ENCODE results near the gene KCNG4. TPM values are rescaled to one million over a fixed set of nuclear protein-coding genes. Genes with fewer than 3 reads are reported as not detected.

The KCNG4 gene
- total RNA-seq, 1 experiment from 2014 or later = not detected

DNA sequence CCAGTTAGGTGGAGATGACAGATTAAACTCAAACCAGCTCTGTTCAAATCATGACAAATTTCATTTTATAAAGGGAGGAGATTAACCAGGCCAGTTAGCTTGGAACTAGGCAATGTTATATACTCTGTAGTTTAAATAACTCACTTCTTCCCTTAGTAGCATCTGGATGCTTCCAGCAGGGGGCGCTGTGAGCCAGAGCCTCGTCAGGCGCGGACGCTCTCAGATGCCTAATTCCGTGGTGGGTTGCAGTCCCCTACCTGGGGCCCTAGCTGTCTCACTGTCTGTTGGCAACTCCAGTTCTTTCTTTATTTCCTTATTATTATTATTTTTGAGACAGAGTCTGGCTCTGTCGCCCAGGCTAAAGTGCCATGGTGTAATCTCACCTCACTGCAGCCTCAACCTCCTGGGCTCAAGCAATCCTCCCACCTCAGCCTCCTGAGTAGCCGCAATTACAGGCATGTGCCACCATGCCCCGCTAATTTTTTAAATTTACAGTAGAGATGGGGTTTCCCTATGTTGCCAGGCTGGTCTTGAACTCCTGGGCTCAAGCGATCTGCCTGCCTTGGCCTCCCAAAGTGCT is 37.5 kb upstream of the KCNG4 start:
- H3K9me3 ChIP-seq (ENCODE audit: control insufficient read depth in 1 of 2, insufficient read depth in 1 of 2, low read depth in 1 of 2, low read length in 2 of 2) = no peaks in the 10 kb centered on the region
- no TSS peak for BruUV-seq (replicated peaks)
- no peaks in the 10 kb centered on the region for H3K27me3 ChIP-seq (ENCODE audit: insufficient read depth, low read length)
- H3K9ac ChIP-seq (ENCODE audit: low read length) = no peak overlapping the region
- DNase-seq (ENCODE audit: low read depth, low spot score) = peak; percentile 48
- peaks cover 4% of the 10 kb centered on the region; the same call in 1 of the 2 replicates for H3K9me2 ChIP-seq (ENCODE audit: insufficient read depth)
- ATAC-seq = peak; percentile 91
- no peak overlapping the region for H3K4me3 ChIP-seq (replicated peaks in 1 of 2; ENCODE audit: low read depth in 1 of 2, low read length in 2 of 2)
- H3K27ac ChIP-seq (ENCODE audit: low read depth, low read length) = no peak overlapping the region
- no peaks in the 10 kb centered on the region for H3K36me3 ChIP-seq (ENCODE audit: control insufficient read depth in 1 of 2, insufficient read depth in 2 of 2, low read length in 2 of 2)
- RAD21 ChIA-PET (ENCODE audit: low non-redundant PET in 1 of 2, low total read pairs in 2 of 2, uncharacterized antibody in 2 of 2, unreplicated experiment in 2 of 2) = interaction anchor here (0.5 to 1.6 kb wide), 9 partner anchors 11 to 229 kb away, joined by 3 to 10 read pairs (median 4); no protein-coding TSS in a partner anchor
- CTCF ChIA-PET = interaction anchor here (0.6 to 2.6 kb wide), 33 partner anchors 9 to 263 kb away, joined by 3 to 33 read pairs (median 4); partner anchors contain the start of genes ATP2C2 and TAF1C
- peak overlapping the region; percentile 27 for H3K4me2 ChIP-seq (ENCODE audit: low read length)
- H2AFZ ChIP-seq (ENCODE audit: low read depth, low read length, poor library complexity, severe bottlenecking) = peak overlapping the region; percentile 56
- TF ChIP-seq FOSL1 (IDR thresholded peaks at IDR 0.05; ENCODE audit: low read depth) (no peak), CEBPB (IDR thresholded peaks at IDR 0.05; ENCODE audit: low read depth) (no peak), EGR1 (IDR thresholded peaks at IDR 0.05; ENCODE audit: low read depth) (no peak), ELF1 (IDR thresholded peaks at IDR 0.05; ENCODE audit: borderline replicate concordance, low read depth) (no peak), SRF (IDR thresholded peaks at IDR 0.05; ENCODE audit: low read depth) (no peak), ZNF274 (IDR thresholded peaks at IDR 0.05; ENCODE audit: low read depth, low read length) (no peak), YY1 (IDR thresholded peaks at IDR 0.05; ENCODE audit: extremely low read depth, insufficient replicate concordance, low read depth, low read length) (peak; percentile 37), CBX3 (IDR thresholded peaks at IDR 0.05; ENCODE audit: low read depth) (no peak), POLR2A (IDR thresholded peaks at IDR 0.05; ENCODE audit: borderline replicate concordance, extremely low read depth, insufficient read depth, insufficient read length) (no peak), JUND (IDR thresholded peaks at IDR 0.05) (no peak), RAD21 (IDR thresholded peaks at IDR 0.05; ENCODE audit: low read depth) (peak; percentile 97), EZH2phosphoT487 (IDR thresholded peaks at IDR 0.05; ENCODE audit: borderline replicate concordance) (no peak), SIN3A (IDR thresholded peaks at IDR 0.05; ENCODE audit: low read depth) (no peak)
- TF ChIP-seq, protein P1, sequence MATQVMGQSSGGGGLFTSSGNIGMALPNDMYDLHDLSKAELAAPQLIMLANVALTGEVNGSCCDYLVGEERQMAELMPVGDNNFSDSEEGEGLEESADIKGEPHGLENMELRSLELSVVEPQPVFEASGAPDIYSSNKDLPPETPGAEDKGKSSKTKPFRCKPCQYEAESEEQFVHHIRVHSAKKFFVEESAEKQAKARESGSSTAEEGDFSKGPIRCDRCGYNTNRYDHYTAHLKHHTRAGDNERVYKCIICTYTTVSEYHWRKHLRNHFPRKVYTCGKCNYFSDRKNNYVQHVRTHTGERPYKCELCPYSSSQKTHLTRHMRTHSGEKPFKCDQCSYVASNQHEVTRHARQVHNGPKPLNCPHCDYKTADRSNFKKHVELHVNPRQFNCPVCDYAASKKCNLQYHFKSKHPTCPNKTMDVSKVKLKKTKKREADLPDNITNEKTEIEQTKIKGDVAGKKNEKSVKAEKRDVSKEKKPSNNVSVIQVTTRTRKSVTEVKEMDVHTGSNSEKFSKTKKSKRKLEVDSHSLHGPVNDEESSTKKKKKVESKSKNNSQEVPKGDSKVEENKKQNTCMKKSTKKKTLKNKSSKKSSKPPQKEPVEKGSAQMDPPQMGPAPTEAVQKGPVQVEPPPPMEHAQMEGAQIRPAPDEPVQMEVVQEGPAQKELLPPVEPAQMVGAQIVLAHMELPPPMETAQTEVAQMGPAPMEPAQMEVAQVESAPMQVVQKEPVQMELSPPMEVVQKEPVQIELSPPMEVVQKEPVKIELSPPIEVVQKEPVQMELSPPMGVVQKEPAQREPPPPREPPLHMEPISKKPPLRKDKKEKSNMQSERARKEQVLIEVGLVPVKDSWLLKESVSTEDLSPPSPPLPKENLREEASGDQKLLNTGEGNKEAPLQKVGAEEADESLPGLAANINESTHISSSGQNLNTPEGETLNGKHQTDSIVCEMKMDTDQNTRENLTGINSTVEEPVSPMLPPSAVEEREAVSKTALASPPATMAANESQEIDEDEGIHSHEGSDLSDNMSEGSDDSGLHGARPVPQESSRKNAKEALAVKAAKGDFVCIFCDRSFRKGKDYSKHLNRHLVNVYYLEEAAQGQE (IDR thresholded peaks at IDR 0.05; ENCODE audit: low read depth) = no peak
- TF ChIP-seq, protein P2, sequence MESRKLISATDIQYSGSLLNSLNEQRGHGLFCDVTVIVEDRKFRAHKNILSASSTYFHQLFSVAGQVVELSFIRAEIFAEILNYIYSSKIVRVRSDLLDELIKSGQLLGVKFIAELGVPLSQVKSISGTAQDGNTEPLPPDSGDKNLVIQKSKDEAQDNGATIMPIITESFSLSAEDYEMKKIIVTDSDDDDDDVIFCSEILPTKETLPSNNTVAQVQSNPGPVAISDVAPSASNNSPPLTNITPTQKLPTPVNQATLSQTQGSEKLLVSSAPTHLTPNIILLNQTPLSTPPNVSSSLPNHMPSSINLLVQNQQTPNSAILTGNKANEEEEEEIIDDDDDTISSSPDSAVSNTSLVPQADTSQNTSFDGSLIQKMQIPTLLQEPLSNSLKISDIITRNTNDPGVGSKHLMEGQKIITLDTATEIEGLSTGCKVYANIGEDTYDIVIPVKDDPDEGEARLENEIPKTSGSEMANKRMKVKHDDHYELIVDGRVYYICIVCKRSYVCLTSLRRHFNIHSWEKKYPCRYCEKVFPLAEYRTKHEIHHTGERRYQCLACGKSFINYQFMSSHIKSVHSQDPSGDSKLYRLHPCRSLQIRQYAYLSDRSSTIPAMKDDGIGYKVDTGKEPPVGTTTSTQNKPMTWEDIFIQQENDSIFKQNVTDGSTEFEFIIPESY (IDR thresholded peaks at IDR 0.05; ENCODE audit: extremely low read depth, insufficient replicate concordance, low read length) = no peak
- TF ChIP-seq, protein P3, sequence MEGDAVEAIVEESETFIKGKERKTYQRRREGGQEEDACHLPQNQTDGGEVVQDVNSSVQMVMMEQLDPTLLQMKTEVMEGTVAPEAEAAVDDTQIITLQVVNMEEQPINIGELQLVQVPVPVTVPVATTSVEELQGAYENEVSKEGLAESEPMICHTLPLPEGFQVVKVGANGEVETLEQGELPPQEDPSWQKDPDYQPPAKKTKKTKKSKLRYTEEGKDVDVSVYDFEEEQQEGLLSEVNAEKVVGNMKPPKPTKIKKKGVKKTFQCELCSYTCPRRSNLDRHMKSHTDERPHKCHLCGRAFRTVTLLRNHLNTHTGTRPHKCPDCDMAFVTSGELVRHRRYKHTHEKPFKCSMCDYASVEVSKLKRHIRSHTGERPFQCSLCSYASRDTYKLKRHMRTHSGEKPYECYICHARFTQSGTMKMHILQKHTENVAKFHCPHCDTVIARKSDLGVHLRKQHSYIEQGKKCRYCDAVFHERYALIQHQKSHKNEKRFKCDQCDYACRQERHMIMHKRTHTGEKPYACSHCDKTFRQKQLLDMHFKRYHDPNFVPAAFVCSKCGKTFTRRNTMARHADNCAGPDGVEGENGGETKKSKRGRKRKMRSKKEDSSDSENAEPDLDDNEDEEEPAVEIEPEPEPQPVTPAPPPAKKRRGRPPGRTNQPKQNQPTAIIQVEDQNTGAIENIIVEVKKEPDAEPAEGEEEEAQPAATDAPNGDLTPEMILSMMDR (IDR thresholded peaks at IDR 0.05 in 2 of 3, conservative IDR thresholded peaks at IDR 0.05 in 1 of 3; ENCODE audit: borderline replicate concordance in 1 of 3, insufficient read depth in 1 of 3, low read depth in 2 of 3, low read length in 2 of 3) = peak; percentile 94 to 99 (median 98)
- TF ChIP-seq, protein P4, sequence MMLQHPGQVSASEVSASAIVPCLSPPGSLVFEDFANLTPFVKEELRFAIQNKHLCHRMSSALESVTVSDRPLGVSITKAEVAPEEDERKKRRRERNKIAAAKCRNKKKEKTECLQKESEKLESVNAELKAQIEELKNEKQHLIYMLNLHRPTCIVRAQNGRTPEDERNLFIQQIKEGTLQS (IDR thresholded peaks at IDR 0.05) = no peak
- POLR2A ChIA-PET = no interaction called here
- intact Hi-C loops (cut with micrococcal nuclease) = loop anchor here (1.0 kb wide), 4 partner anchors 31 to 345 kb away; no protein-coding TSS in a partner anchor
- no peaks in the 10 kb centered on the region for H3K4me1 ChIP-seq (ENCODE audit: control insufficient read depth in 1 of 2, insufficient read depth in 2 of 2, low read length in 2 of 2)
- H4K20me1 ChIP-seq (ENCODE audit: insufficient read depth) = no peaks in the 10 kb centered on the region
- H3K79me2 ChIP-seq (ENCODE audit: insufficient read depth, low read length) = no peaks in the 10 kb centered on the region

Data from HCT116 (cell line).